HG02571 (cell line): ENCODE data around the gene PRSS57.

ENCODE experiments used
- ATAC-seq: cut with Tn5 transposase; IDR thresholded peaks from one replicate; pipeline ENCODE4 v1.9.1; 2021; ENCODE audit warnings: mild to moderate bottlenecking, moderate library complexity; ENCODE audit not compliant: unreplicated experiment

PRSS57 gene

GRCh38 chr19:639253-640160 lies 55.7 kb downstream of the PRSS57 start, which contains the start of gene FGF22:
TSS of gene FGF22 (plus strand) at chr19:639879. CDS start at chr19:639926, 47 bp downstream.
- ATAC-seq, result peak; percentile 39

- no peak for ATAC-seq
Measured at GRCh38 chr19:638906-639252, 56.4 kb downstream of the PRSS57 start.
